ENCODE measurements around the gene RAB8A.
A peak's percentile ranks its signal among the peaks of the same experiment; 100 is the strongest.
"Not testable (repeated sequence)": the region's sequence is repeated elsewhere in the genome, so short reads cannot be mapped to it uniquely, and the experiment has no call there.

The RAB8A gene

DNA sequence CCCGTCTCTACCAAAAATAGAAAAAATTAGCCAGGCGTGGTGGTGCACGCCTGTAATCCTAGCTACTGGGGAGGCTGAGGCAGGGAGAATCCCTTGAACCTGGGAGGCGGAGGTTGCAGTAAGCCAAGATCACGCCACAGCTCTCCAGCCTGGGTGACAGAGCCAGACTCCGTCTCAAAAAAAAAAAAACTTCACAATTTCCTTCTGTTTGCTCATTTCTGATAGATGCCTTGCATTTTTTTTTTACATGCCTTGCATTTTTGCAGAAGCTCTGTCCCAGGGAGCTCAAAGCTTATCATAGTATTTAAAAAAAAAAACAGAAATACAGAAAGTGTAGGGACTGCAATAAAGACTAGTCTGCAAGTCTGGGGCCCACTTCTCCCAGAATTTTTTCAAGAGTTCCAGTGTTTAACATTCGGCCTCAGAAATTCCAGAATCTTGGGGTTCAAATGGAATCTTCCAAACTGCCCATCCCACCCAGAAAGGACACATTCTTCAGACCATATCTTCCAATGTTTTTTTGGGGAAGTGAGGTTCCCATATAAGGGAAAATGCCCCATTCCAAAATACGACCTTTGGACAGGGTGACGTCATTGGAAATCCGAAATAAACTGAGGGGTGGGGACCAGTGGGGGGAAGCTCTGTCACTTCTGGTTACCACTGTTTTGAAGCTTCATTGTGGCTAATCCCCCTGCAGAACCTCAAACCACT lies 17.2 kb upstream of the RAB8A start:
- ATAC-seq (ENCODE audit: low read depth), result no peak
- Histone ChIP-seq H3K9me3 (ENCODE audit: severe bottlenecking) (no peaks in the 10 kb centered on the region), H3K27me3 (ENCODE audit: insufficient read depth, poor library complexity, severe bottlenecking) (no peaks in the 10 kb centered on the region), H3K27ac (ENCODE audit: poor library complexity, severe bottlenecking) (no peak overlapping the region), H3K4me3 (ENCODE audit: severe bottlenecking) (no peak overlapping the region), H3K36me3 (ENCODE audit: low read depth) (peaks cover 100% of the 10 kb centered on the region), H3K4me1 (ENCODE audit: insufficient read depth, poor library complexity, severe bottlenecking) (no peaks in the 10 kb centered on the region)
- DNase-seq (ENCODE audit: low spot score), result no peak
- TF ChIP-seq, protein P1, sequence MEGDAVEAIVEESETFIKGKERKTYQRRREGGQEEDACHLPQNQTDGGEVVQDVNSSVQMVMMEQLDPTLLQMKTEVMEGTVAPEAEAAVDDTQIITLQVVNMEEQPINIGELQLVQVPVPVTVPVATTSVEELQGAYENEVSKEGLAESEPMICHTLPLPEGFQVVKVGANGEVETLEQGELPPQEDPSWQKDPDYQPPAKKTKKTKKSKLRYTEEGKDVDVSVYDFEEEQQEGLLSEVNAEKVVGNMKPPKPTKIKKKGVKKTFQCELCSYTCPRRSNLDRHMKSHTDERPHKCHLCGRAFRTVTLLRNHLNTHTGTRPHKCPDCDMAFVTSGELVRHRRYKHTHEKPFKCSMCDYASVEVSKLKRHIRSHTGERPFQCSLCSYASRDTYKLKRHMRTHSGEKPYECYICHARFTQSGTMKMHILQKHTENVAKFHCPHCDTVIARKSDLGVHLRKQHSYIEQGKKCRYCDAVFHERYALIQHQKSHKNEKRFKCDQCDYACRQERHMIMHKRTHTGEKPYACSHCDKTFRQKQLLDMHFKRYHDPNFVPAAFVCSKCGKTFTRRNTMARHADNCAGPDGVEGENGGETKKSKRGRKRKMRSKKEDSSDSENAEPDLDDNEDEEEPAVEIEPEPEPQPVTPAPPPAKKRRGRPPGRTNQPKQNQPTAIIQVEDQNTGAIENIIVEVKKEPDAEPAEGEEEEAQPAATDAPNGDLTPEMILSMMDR (IDR thresholded peaks at IDR 0.05; ENCODE audit: poor library complexity, severe bottlenecking), result no peak

DNA sequence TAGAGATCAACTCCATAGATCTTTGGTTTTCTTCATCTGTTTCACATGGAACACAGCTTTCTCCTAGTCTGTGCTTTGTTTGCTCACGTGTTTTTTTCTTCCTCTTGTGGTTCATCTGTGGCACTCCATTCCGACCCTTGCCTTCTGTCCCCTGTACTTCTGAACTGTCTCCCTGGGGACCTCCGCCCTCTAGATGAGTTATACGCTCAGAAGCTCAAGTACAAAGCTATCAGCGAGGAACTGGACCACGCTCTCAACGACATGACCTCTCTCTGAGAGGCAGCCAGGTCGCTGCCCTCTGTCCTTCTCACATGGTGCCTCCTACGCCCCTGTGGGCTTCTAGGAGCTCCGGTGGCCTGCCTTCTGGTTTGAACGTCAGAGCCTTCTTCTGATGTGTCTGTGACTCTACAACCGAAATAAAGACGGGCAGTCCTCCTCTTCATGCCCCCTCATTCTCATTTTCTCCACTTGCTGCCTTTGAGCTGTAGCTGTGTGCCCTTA lies 16.6 kb upstream of the RAB8A start:
- DNase-seq (ENCODE audit: low spot score), result no peak
- TF ChIP-seq, protein P1 (IDR thresholded peaks at IDR 0.05; ENCODE audit: poor library complexity, severe bottlenecking), result no peak
- no peak overlapping the region for H3K4me3 ChIP-seq (ENCODE audit: severe bottlenecking)
- H3K36me3 ChIP-seq (ENCODE audit: low read depth), result peaks cover 100% of the 10 kb centered on the region
- no peaks in the 10 kb centered on the region for H3K27me3 ChIP-seq (ENCODE audit: insufficient read depth, poor library complexity, severe bottlenecking)
- no peaks in the 10 kb centered on the region for H3K4me1 ChIP-seq (ENCODE audit: insufficient read depth, poor library complexity, severe bottlenecking)
- ATAC-seq (ENCODE audit: low read depth), result no peak
- no peak overlapping the region for H3K27ac ChIP-seq (ENCODE audit: poor library complexity, severe bottlenecking)
- no peaks in the 10 kb centered on the region for H3K9me3 ChIP-seq (ENCODE audit: severe bottlenecking)

DNA sequence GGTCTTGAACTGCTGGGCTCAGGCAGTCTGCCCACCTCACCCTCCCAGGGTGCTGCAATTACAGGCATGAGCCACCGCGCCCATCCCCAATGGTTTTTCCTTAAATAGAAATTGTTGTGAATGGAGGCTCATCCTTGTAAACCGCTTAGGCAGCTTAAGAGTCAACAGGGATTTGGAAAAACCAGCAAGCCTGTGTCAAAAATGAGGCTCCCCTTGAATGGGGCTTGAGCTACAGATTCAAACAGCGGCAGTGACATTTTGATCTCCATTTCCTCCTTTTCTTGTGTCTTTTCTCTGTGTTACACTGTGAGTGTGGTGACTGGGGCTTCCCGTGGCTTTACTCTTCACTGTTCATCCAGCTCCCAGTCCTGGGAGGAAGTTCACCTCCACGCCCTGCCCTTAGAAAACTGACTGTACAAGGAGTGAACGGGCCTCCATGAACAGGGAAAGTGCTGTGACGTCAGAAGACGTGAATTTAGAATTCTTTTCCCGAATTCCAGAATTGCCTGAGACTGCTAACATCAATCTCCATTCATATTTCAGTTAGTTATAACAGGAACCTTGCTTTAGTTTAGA lies 15.3 kb upstream of the RAB8A start:
- no peak for DNase-seq (ENCODE audit: low spot score)
- H3K4me3 ChIP-seq (ENCODE audit: severe bottlenecking), result no peak overlapping the region
- H3K36me3 ChIP-seq (ENCODE audit: low read depth), result peaks cover 100% of the 10 kb centered on the region
- ATAC-seq (ENCODE audit: low read depth), result 0 out of 3 replicates have a peak, but pooled peaks have one; percentile 11
- no peaks in the 10 kb centered on the region for H3K9me3 ChIP-seq (ENCODE audit: severe bottlenecking)
- no peak overlapping the region for H3K27ac ChIP-seq (ENCODE audit: poor library complexity, severe bottlenecking)
- H3K4me1 ChIP-seq (ENCODE audit: insufficient read depth, poor library complexity, severe bottlenecking), result no peaks in the 10 kb centered on the region
- no peaks in the 10 kb centered on the region for H3K27me3 ChIP-seq (ENCODE audit: insufficient read depth, poor library complexity, severe bottlenecking)
- TF ChIP-seq, protein P1 (IDR thresholded peaks at IDR 0.05; ENCODE audit: poor library complexity, severe bottlenecking), result no peak

DNA sequence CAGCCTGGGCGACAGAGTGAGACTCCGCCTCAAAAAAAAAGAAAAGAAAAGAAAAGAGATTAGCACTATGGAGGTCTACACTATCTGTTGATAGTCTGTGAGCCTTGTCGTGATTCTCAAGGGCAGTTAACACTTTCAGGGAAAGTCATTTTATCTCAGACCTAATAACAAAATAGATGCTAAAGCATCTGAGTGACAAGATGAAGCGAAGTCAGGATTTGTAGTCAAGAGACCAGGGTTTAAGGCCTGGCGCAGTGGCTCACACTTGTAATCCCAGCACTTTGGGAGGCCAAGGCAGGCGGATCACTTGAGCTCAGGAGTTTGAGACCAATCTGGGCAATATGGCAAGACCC lies 13.3 kb upstream of the RAB8A start:
- TF ChIP-seq, protein P1 (IDR thresholded peaks at IDR 0.05; ENCODE audit: poor library complexity, severe bottlenecking), result no peak
- Histone ChIP-seq H3K9me3 (ENCODE audit: severe bottlenecking) (no peaks in the 10 kb centered on the region), H3K4me3 (ENCODE audit: severe bottlenecking) (no peak overlapping the region), H3K27ac (ENCODE audit: poor library complexity, severe bottlenecking) (no peak overlapping the region), H3K36me3 (ENCODE audit: low read depth) (peaks cover 100% of the 10 kb centered on the region), H3K27me3 (ENCODE audit: insufficient read depth, poor library complexity, severe bottlenecking) (no peaks in the 10 kb centered on the region), H3K4me1 (ENCODE audit: insufficient read depth, poor library complexity, severe bottlenecking) (no peaks in the 10 kb centered on the region)
- DNase-seq (ENCODE audit: low spot score), result no peak
- no peak for ATAC-seq (ENCODE audit: low read depth)

DNA sequence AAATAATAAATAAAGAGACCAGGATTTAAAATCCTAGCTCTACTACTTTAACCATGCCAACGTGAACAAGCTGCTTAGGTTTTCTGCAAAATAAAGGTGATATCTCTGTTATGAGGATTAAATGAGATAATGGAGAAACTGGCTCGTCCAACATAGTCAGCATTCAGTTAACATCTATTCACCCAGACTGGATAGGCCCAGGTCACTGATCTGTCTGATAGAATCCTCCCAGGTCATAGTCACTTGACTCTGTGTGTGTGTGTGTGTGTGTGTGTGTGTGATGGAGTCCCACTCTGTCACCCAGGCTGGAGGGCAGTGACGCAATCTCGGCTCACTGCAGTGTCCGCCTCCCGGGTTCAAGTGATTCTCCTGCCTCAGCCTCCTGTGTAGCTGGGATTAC lies 12.9 kb upstream of the RAB8A start:
- H3K9me3 ChIP-seq (ENCODE audit: severe bottlenecking), result no peaks in the 10 kb centered on the region
- H3K27ac ChIP-seq (ENCODE audit: poor library complexity, severe bottlenecking), result no peak overlapping the region
- no peak overlapping the region for H3K4me3 ChIP-seq (ENCODE audit: severe bottlenecking)
- no peak for DNase-seq (ENCODE audit: low spot score)
- peaks cover 98% of the 10 kb centered on the region for H3K36me3 ChIP-seq (ENCODE audit: low read depth)
- H3K4me1 ChIP-seq (ENCODE audit: insufficient read depth, poor library complexity, severe bottlenecking), result no peaks in the 10 kb centered on the region
- ATAC-seq (ENCODE audit: low read depth), result no peak
- H3K27me3 ChIP-seq (ENCODE audit: insufficient read depth, poor library complexity, severe bottlenecking), result no peaks in the 10 kb centered on the region
- TF ChIP-seq, protein P1 (IDR thresholded peaks at IDR 0.05; ENCODE audit: poor library complexity, severe bottlenecking), result no peak

DNA sequence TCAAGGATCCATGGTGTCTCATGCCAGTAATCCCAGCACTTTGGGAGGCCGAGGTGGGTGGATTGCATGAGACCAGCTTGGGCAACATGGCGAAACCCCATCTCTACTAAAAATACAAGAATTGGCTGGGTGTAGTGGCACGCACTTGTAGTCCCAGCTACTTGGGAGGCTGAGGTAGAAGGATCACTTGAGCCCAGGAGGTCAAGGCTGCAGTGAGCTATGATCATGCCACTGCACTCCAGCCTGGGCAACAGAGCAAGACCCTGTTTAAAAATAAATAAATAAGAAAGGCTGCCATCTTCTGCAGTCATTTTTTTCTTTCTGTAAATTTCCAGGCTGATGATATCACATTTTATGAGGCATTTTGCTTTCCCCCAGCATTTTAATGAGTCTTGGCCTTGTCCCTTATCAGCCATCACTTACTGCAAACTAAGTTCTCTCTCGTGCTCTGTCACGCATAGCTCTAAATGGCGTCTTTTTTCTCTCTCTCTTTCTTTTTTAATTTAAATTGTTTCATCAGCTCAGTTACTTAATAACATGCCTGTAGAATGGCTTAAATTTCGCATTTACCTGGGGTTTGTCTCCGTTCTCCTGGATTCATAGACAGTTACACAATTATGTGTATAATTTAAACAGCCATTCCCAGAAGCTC lies 12.2 kb upstream of the RAB8A start:
- not testable (repeated sequence) for H3K27me3 ChIP-seq (ENCODE audit: insufficient read depth, poor library complexity, severe bottlenecking); H3K9me3 ChIP-seq (ENCODE audit: severe bottlenecking); ATAC-seq (ENCODE audit: low read depth); DNase-seq (ENCODE audit: low spot score); H3K4me1 ChIP-seq (ENCODE audit: insufficient read depth, poor library complexity, severe bottlenecking); H3K4me3 ChIP-seq (ENCODE audit: severe bottlenecking); H3K27ac ChIP-seq (ENCODE audit: poor library complexity, severe bottlenecking)
- H3K36me3 ChIP-seq (ENCODE audit: low read depth), result peaks cover 92% of the 10 kb centered on the region
